HG03095 (cell line): ENCODE results near the gene ANKRD11.
"Not testable (repeated sequence)": the region's sequence is repeated elsewhere in the genome, so short reads cannot be mapped to it uniquely, and the experiment has no call there.

Experiments
- ATAC-seq: cut with Tn5 transposase; IDR thresholded peaks from one replicate; pipeline ENCODE4 v1.9.1; 2021; ENCODE audit warnings: moderate library complexity; ENCODE audit not compliant: unreplicated experiment

Gene ANKRD11

DNA sequence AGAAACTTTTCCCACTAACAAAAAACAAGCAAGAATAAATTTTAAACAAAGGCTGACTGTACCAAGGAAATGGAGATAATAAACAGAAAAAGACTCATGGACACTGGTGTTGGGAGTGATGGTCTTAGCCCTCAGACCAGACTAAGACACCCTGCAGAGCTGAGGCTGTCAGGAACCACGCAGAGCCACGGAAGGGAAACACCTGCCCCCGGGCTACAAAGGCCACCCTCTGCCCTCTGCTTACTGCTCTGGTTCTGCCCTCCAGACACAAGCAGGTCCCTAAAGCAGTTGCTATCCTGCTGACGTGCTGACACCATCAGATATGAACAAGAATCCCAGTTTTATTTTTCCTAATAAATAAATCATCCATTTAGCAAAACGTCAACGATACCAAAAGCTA lies 80.0 kb downstream of the ANKRD11 start:
- no peak for ATAC-seq

GRCh38 chr16:89409161-89409711 lies 81.1 kb downstream of the ANKRD11 start:
- ATAC-seq: no peak

GRCh38 chr16:89408315-89408714 lies 82.0 kb downstream of the ANKRD11 start:
- ATAC-seq: no peak

DNA sequence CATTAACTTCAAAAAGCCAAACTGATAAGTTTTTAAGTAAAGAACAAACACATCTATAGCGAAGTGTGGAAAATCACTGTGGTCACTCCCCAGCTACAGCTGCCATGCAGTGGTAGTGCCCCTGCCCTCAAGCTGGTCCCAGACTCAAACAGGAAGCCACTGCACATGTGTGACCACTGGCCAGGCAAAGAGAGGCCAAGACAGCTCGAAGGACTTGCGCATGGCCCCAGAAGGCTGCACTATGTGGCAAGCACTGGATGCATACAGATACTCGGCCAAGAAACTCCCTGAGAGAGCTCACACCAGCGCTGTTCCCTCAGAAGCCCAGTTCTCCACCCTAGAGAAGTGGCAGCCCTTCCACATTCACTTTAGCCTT lies 82.4 kb downstream of the ANKRD11 start:
- no peak for ATAC-seq

GRCh38 chr16:89407282-89407924 lies 83.0 kb downstream of the ANKRD11 start:
- ATAC-seq: no peak

DNA sequence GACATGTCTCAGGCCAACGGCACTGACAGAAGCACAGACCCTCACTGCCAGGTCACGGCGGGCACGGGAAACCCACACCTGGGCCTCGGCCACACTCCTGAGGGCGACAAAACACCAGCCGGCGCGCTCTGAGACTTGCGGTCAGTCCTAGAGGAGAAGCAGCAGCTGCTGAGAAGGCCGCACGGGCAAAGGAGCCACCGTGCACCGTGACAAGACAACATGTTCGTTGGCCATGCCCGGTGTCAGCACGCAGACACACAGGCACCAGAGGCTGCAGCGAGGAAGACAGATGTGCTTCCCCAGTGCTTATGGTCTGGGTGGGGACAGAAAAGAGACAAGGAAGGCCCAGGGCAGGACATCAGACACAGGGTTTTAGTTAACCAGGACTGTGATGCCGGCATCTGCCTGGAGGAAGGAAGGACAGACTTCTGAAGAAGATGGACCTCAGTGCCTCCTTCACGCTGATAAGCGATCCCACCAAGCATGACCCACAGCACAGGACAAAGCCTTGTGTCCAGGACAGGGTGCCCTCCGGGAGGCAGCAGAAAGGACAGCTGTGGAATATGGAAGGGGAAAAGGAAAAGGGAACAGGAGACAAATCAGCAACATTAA lies 84.0 kb downstream of the ANKRD11 start:
- no peak for ATAC-seq

DNA sequence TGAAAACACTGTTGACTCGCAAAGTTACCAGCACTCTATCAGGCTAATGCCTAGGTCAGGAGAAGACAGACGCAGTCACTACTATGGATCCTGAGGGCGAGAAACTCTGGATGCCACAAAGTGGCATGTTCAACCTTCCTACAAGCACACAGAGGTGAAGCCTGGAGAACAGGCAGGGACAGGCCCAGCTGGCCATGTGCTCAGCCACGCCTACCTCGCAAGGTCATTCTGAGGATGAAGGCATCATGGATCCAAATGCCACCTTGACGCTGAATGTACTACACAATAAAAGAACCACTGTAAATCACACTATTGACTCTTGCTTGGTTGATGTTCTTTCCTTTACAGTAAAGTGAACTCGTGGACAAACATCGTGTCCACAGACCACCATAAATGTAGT lies 85.8 kb downstream of the ANKRD11 start:
- ATAC-seq: no peak

DNA sequence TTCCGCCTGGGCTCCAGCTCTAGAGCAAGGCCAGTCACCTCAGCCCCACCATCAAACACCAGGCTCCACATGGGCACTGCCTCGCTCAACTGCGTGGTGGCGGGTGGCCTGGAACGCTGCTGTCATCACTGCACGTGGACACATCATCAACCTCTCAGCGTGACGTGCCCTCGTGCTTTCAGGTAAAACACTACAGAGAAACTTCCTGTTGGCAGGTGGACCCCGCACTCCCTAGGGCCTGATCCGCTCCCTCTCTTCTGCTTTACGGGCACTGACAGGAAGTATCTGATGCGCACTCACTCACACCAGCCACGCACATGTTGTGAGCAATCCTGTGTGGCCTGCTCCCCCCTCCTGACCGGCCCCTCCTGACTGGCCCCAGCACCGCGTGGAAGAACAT lies 87.4 kb downstream of the ANKRD11 start:
- ATAC-seq: no peak

DNA sequence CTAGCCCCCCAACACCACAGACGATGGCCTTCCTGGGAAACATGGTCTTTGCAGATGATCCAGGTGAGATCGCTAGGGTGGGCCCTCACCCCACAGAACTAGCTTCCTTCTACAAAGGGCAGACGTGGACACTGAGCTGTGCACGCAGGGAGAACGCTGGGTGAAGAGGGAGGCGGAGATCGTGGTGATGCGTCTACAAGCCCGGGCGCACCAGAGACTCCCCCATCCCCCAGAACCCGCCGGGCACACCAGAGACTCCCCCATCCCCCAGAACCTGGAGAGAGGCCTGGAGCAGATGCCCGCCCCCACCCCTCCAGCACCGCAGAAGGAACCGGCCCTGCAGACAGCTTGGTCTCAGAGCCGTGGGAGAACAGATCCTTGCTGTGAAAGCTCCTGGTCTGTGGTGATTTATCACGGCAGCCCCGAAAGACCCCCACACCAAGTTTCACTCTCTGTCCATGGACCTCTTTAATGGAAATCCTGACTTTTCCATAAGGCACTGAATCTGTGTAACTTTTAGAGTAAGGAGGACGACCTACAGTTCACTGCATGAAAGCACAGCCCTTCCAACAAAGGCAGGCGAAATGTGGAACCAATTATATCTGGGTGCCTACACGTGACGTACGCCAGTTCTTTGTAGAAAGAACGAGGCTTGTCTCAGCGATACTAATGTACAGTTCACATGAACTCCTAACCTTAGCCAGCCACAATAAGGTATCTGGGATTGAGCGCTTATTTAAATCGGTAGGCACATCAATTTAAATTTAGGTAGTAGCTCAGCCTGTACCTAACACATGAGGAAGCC lies 88.5 kb downstream of the ANKRD11 start:
- no peak for ATAC-seq

DNA sequence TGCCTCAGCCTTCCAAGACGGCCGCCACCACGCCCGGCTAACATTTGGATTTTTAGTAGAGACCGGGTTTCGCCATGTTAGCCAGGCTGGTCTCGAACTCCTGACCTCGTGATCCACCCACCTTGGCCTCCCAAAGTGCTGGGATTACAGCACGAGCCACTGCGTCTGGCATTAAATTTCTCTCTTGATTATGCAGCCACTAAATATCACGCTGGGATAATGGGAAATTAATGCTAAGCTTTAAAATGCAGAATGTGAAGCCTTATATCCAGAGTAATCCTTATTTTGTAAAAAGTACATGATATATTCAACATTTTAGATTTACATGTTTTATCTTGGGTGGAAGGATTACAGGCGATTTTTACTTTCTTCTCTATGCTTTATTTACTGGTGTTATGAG lies 89.2 kb downstream of the ANKRD11 start:
- no peak for ATAC-seq

- ATAC-seq: no peak
Measured at GRCh38 chr16:89400740-89401139, 89.6 kb downstream of the ANKRD11 start.

DNA sequence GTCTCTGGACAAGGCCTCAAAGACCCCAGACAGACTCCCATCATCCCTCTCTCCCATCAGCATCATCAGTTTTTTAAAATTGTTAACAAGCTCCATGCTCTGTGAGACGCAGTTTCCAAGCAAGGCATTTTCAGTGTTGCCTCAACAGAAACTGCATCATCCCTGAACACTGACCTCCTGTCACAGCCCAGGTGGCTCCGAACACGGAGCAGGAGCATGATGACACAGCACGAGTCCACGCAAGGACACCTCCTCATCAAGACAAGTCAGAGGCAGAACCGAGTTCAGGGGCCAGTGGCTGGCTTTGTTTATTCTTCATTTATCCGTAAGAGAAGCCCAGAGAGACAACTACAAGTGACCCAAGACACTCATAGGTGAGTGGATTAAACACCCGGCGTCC lies 91.4 kb downstream of the ANKRD11 start:
- no peak for ATAC-seq

- ATAC-seq: no peak
Measured at GRCh38 chr16:89397331-89397861, 93.0 kb downstream of the ANKRD11 start.

GRCh38 chr16:89396156-89396555 lies 94.2 kb downstream of the ANKRD11 start:
- ATAC-seq: no peak

DNA sequence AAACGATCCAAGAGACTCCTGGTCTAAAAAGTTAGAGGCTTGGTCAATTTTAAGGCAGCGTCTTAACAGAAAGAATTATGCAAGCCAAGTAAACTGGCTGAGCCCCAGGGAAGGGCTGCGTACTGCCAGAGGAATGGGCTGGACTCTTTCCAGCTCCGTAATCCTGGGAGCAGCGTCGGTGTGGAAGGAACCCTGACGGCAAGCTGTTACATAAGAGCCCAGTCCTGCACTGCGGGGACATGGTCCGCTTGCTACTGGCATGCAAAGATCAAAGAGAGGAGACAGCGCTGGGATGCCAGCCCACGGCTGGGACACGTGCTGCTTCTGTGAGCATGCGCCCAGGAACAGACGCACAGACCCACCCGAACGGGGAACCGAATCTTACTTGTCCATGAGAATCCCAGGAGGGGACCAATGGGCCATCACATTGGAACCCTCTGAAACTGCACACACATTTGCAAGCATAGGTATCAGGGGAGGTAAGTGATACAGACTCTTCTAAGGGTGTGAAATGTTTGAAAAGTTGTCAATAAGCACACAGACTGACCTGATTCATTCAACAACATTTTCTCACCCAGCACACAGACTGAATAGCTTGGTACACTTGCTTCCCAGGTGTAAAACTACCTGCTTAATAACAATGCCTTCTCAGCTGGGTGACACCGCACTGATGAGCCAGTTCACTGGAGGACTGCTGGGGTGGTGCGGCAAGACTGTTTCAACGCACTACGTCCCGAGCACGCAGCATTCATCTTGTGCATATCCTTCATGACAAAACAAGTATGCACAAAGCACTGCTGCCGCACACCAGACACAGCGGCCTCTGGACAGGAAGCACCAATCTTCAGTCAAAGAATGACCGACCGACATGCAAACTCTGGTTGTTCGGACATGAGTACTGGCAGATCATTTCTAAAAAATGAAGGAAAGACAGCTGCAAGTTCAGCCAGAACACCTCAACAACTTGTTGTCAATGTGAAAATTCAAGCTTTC lies 94.9 kb downstream of the ANKRD11 start:
- ATAC-seq: no peak

GRCh38 chr16:89393738-89394406 lies 96.5 kb downstream of the ANKRD11 start:
- no peak for ATAC-seq

GRCh38 chr16:89392881-89393737 lies 97.3 kb downstream of the ANKRD11 start:
- no peak for ATAC-seq

- ATAC-seq: not testable (repeated sequence)
Measured at GRCh38 chr16:89390224-89390583, 100.2 kb downstream of the ANKRD11 start.
